Measurements from ENCODE around the gene FHIT.

The FHIT gene

GRCh38 chr3:60979461-60980341 lies 271.6 kb downstream of the FHIT start:
- DNase-seq, result no peak

GRCh38 chr3:60973321-60973720 lies 277.9 kb downstream of the FHIT start:
- DNase-seq, result no peak

- no peak for DNase-seq
Measured at GRCh38 chr3:60972599-60972998, 278.7 kb downstream of the FHIT start.

- DNase-seq, result no peak
Measured at GRCh38 chr3:60970850-60971249, 280.4 kb downstream of the FHIT start.

- DNase-seq, result no peak
Measured at GRCh38 chr3:60967141-60967540, 284.1 kb downstream of the FHIT start.

- no peak for DNase-seq
Measured at GRCh38 chr3:60957541-60957940, 293.7 kb downstream of the FHIT start.

- no peak for DNase-seq
Measured at GRCh38 chr3:60956729-60957128, 294.5 kb downstream of the FHIT start.

GRCh38 chr3:60955034-60955433 lies 296.2 kb downstream of the FHIT start:
- no peak for DNase-seq

GRCh38 chr3:60954048-60954447 lies 297.2 kb downstream of the FHIT start:
- DNase-seq, result peak; percentile 21

GRCh38 chr3:60953351-60953750 lies 297.9 kb downstream of the FHIT start:
- DNase-seq, result no peak

GRCh38 chr3:60952055-60952454 lies 299.2 kb downstream of the FHIT start:
- DNase-seq, result no peak

GRCh38 chr3:60949146-60949545 lies 302.1 kb downstream of the FHIT start:
- no peak for DNase-seq

GRCh38 chr3:60948488-60948887 lies 302.8 kb downstream of the FHIT start:
- DNase-seq, result peak; percentile 11

GRCh38 chr3:60935709-60936108 lies 315.5 kb downstream of the FHIT start:
- DNase-seq, result peak; percentile 75

- DNase-seq, result no peak
Measured at GRCh38 chr3:60933824-60934223, 317.4 kb downstream of the FHIT start.

- DNase-seq, result peak; percentile 89
Measured at GRCh38 chr3:60932643-60933042, 318.6 kb downstream of the FHIT start.

GRCh38 chr3:60932170-60932569 lies 319.1 kb downstream of the FHIT start:
- no peak for DNase-seq

GRCh38 chr3:60931452-60931851 lies 319.8 kb downstream of the FHIT start:
- no peak for DNase-seq

GRCh38 chr3:60920519-60920918 lies 330.7 kb downstream of the FHIT start:
- no peak for DNase-seq

GRCh38 chr3:60919296-60919695 lies 332.0 kb downstream of the FHIT start:
- DNase-seq, result no peak

GRCh38 chr3:60917141-60917540 lies 334.1 kb downstream of the FHIT start:
- no peak for DNase-seq

- no peak for DNase-seq
Measured at GRCh38 chr3:60916546-60916945, 334.7 kb downstream of the FHIT start.

- no peak for DNase-seq
Measured at GRCh38 chr3:60913474-60913873, 337.8 kb downstream of the FHIT start.

GRCh38 chr3:60912876-60913275 lies 338.4 kb downstream of the FHIT start:
- DNase-seq, result peak; percentile 52

- no peak for DNase-seq
Measured at GRCh38 chr3:60912142-60912541, 339.1 kb downstream of the FHIT start.
